ENCODE data around the gene KCTD19.

The KCTD19 gene

DNA sequence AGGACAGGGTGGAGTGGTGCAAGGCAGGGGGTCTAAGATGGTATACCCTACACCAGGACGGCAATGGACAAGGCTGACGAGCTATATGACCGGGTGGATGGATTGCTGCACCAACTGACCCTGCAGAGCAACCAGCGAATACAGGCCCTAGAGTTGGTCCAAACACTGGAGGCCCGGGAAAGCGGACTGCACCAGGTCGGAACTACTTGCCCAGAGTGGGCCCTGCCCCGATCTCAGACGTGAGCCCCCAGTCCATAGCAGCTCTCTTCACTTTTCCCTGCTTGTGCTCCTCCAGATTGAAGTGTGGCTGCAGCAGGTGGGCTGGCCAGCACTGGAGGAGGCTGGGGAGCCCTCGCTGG is 44.1 kb downstream of the KCTD19 start:
- H3K27ac ChIP-seq (ENCODE audit: low read depth, low read length), result no peak overlapping the region
- 92% methylated on average over 10 of the region's 10 CpGs for WGBS

GRCh38 chr16:67281536-67282446 is 44.8 kb downstream of the KCTD19 start:
- no peak overlapping the region for H3K27ac ChIP-seq (ENCODE audit: low read depth, low read length)
- no peaks in the 10 kb centered on the region for H3K9me3 ChIP-seq (ENCODE audit: insufficient read depth, low read depth, low read length)
- 0 out of 2 replicates have a peak, but pooled peaks cover 2% of the 10 kb centered on the region for H3K36me3 ChIP-seq (ENCODE audit: insufficient read depth, low read length)
- WGBS, result 91% methylated on average over 14 of the region's 14 CpGs
- H3K9ac ChIP-seq (ENCODE audit: low read depth, low read length), result no peak overlapping the region
- no peak overlapping the region for H3K4me3 ChIP-seq (ENCODE audit: low read length)
- H3K27me3 ChIP-seq (ENCODE audit: insufficient read depth, low read length), result peaks cover 13% of the 10 kb centered on the region
- no peaks in the 10 kb centered on the region for H3K4me1 ChIP-seq (ENCODE audit: insufficient read depth, low read length)

More for the DNA sequence above, 44.1 kb downstream of the KCTD19 start:
- Histone ChIP-seq H3K36me3 (ENCODE audit: insufficient read depth, low read length) (0 out of 2 replicates have a peak, but pooled peaks cover 1% of the 10 kb centered on the region), H3K9ac (ENCODE audit: low read depth, low read length) (no peak overlapping the region), H3K4me1 (ENCODE audit: insufficient read depth, low read length) (no peaks in the 10 kb centered on the region), H3K4me3 (ENCODE audit: low read length) (no peak overlapping the region), H3K9me3 (ENCODE audit: insufficient read depth, low read depth, low read length) (no peaks in the 10 kb centered on the region), H3K27me3 (ENCODE audit: insufficient read depth, low read length) (peaks cover 13% of the 10 kb centered on the region)

- Histone ChIP-seq H3K27ac (ENCODE audit: low read depth, low read length) (no peak overlapping the region), H3K4me3 (ENCODE audit: low read length) (peak overlapping the region; percentile 69; the same call in 1 of the 2 replicates), H3K9ac (ENCODE audit: low read depth, low read length) (no peak overlapping the region), H3K27me3 (ENCODE audit: insufficient read depth, low read length) (peaks cover 13% of the 10 kb centered on the region), H3K9me3 (ENCODE audit: insufficient read depth, low read depth, low read length) (no peaks in the 10 kb centered on the region), H3K4me1 (ENCODE audit: insufficient read depth, low read length) (no peaks in the 10 kb centered on the region), H3K36me3 (ENCODE audit: insufficient read depth, low read length) (0 out of 2 replicates have a peak, but pooled peaks cover 2% of the 10 kb centered on the region)
- WGBS, result 89% methylated on average over 15 of the region's 15 CpGs
Observed at GRCh38 chr16:67280090-67281015, 46.2 kb downstream of the KCTD19 start.

- Histone ChIP-seq H3K36me3 (ENCODE audit: insufficient read depth, low read length) (0 out of 2 replicates have a peak, but pooled peaks cover 2% of the 10 kb centered on the region), H3K9me3 (ENCODE audit: insufficient read depth, low read depth, low read length) (no peaks in the 10 kb centered on the region), H3K27me3 (ENCODE audit: insufficient read depth, low read length) (peaks cover 13% of the 10 kb centered on the region), H3K4me3 (ENCODE audit: low read length) (peak within 1 kb of the TSS; percentile 69), H3K9ac (ENCODE audit: low read depth, low read length) (peak within 1 kb of the TSS; percentile 47; the same call in 1 of the 2 replicates), H3K4me1 (ENCODE audit: insufficient read depth, low read length) (no peaks in the 10 kb centered on the region), H3K27ac (ENCODE audit: low read depth, low read length) (no peak within 1 kb of the TSS)
- 32% methylated on average over 83 of the region's 83 CpGs for WGBS
Observed at GRCh38 chr16:67279296-67280089, 47.0 kb downstream of the KCTD19 start, which contains the start of gene PLEKHG4. Gene PLEKHG4 (plus strand): TSS chr16:67279532. CDS start chr16:67280045, 513 bp downstream.

- H3K36me3 ChIP-seq (ENCODE audit: insufficient read depth, low read length), result 0 out of 2 replicates have a peak, but pooled peaks cover 2% of the 10 kb centered on the region
- H3K27ac ChIP-seq (ENCODE audit: low read depth, low read length), result no peak overlapping the region
- H3K27me3 ChIP-seq (ENCODE audit: insufficient read depth, low read length), result peaks cover 13% of the 10 kb centered on the region
- peak overlapping the region; percentile 69 for H3K4me3 ChIP-seq (ENCODE audit: low read length)
- WGBS, result 13% methylated on average over 41 of the region's 42 CpGs
- H3K9me3 ChIP-seq (ENCODE audit: insufficient read depth, low read depth, low read length), result no peaks in the 10 kb centered on the region
- H3K9ac ChIP-seq (ENCODE audit: low read depth, low read length), result peak overlapping the region; percentile 47; the same call in 1 of the 2 replicates
- no peaks in the 10 kb centered on the region for H3K4me1 ChIP-seq (ENCODE audit: insufficient read depth, low read length)
Observed at GRCh38 chr16:67278773-67279295, 47.7 kb downstream of the KCTD19 start.

DNA sequence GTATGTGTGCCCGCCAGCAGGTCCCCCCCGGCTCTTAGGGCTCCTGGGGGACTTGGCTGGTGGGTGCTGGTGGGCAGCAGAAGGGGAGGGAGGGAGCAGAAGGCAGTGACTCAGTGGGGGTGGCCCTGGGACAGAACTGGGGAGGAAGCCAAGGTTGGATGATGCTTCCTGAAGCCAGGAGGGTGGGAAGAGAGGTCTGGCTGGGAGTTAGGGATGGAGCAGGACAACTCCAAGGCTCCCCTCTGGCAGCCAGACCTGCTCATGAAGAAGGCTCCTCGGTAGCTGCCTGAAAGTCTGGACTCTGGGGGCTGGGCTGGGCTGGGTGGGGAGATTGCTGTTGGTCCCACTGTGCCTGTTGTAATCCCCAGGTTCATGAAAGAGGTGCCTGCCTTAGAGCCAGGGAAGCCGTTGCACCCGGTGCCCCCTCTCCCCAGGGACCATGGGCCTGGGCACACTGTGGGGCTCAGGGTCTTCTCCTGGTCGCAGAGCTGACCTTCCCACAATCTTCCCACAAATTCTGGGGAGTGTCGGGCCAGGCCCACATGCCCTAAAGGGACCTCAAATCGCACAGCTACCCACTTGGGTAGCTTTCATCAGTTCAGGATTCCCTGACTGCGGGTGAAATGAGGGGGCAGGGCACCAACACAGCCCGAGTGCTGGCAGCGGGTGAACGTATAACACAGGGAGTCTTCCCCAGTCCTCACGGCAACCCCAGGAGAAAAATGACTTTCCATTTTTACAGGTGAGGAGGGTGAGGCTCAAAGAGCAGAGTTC is 48.4 kb downstream of the KCTD19 start:
- 84% methylated on average over 13 of the region's 13 CpGs for WGBS
- Histone ChIP-seq H3K36me3 (ENCODE audit: insufficient read depth, low read length) (0 out of 2 replicates have a peak, but pooled peaks cover 2% of the 10 kb centered on the region), H3K4me1 (ENCODE audit: insufficient read depth, low read length) (no peaks in the 10 kb centered on the region), H3K9ac (ENCODE audit: low read depth, low read length) (peak overlapping the region; percentile 47; the same call in 1 of the 2 replicates), H3K4me3 (ENCODE audit: low read length) (peak overlapping the region; percentile 69), H3K9me3 (ENCODE audit: insufficient read depth, low read depth, low read length) (no peaks in the 10 kb centered on the region), H3K27me3 (ENCODE audit: insufficient read depth, low read length) (peaks cover 13% of the 10 kb centered on the region), H3K27ac (ENCODE audit: low read depth, low read length) (no peak overlapping the region)

GRCh38 chr16:67277294-67277998 is 49.1 kb downstream of the KCTD19 start:
- 91% methylated on average over 4 of the region's 4 CpGs for WGBS
- no peaks in the 10 kb centered on the region for H3K9me3 ChIP-seq (ENCODE audit: insufficient read depth, low read depth, low read length)
- no peak overlapping the region for H3K27ac ChIP-seq (ENCODE audit: low read depth, low read length)
- H3K4me1 ChIP-seq (ENCODE audit: insufficient read depth, low read length), result no peaks in the 10 kb centered on the region
- no peak overlapping the region for H3K4me3 ChIP-seq (ENCODE audit: low read length)
- H3K36me3 ChIP-seq (ENCODE audit: insufficient read depth, low read length), result 0 out of 2 replicates have a peak, but pooled peaks cover 2% of the 10 kb centered on the region
- peaks cover 13% of the 10 kb centered on the region for H3K27me3 ChIP-seq (ENCODE audit: insufficient read depth, low read length)
- no peak overlapping the region for H3K9ac ChIP-seq (ENCODE audit: low read depth, low read length)

GRCh38 chr16:67275321-67275720 is 51.2 kb downstream of the KCTD19 start:
- Histone ChIP-seq H3K4me3 (ENCODE audit: low read length) (no peak overlapping the region), H3K9me3 (ENCODE audit: insufficient read depth, low read depth, low read length) (no peaks in the 10 kb centered on the region)
- 86% methylated on average over 2 of the region's 2 CpGs for WGBS

DNA sequence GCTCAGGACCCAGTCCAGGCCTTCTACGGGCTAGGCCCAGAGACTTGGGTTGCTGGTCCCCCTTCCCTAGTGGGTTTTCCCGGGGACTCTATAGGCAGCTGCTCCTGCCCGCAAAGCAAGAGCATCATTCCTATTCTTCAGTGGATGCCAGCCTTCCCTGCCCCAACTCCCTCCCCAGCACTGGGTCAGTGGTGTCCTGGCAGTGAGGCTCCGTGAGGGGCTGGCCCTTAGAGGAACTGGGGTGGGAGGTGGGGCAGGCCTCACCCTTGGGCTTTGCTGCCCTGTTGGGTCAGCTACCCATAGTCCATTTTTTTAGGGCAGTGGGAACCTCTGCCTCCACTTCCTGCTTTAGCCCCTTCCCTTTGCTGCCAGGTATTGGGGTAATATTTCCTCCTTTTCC is 55.1 kb downstream of the KCTD19 start:
- Histone ChIP-seq H3K27me3 (ENCODE audit: insufficient read depth, low read length) (no peaks in the 10 kb centered on the region), H3K36me3 (ENCODE audit: insufficient read depth, low read length) (no peaks in the 10 kb centered on the region), H3K9me3 (ENCODE audit: insufficient read depth, low read depth, low read length) (no peaks in the 10 kb centered on the region), H3K4me1 (ENCODE audit: insufficient read depth, low read length) (peaks cover 6% of the 10 kb centered on the region; the same call in 1 of the 2 replicates), H3K9ac (ENCODE audit: low read depth, low read length) (no peak overlapping the region), H3K27ac (ENCODE audit: low read depth, low read length) (no peak overlapping the region), H3K4me3 (ENCODE audit: low read length) (no peak overlapping the region)
- 91% methylated on average over 4 of the region's 4 CpGs for WGBS

More at GRCh38 chr16:67275321-67275720, 51.2 kb downstream of the KCTD19 start:
- no peaks in the 10 kb centered on the region for H3K4me1 ChIP-seq (ENCODE audit: insufficient read depth, low read length)
- no peak overlapping the region for H3K27ac ChIP-seq (ENCODE audit: low read depth, low read length)
- H3K36me3 ChIP-seq (ENCODE audit: insufficient read depth, low read length), result 0 out of 2 replicates have a peak, but pooled peaks cover 2% of the 10 kb centered on the region
- peaks cover 13% of the 10 kb centered on the region for H3K27me3 ChIP-seq (ENCODE audit: insufficient read depth, low read length)
- H3K9ac ChIP-seq (ENCODE audit: low read depth, low read length), result no peak overlapping the region
